PC-3 (cell line): ENCODE measurements around the gene VMAC. TPM values are rescaled to one million over a fixed set of nuclear protein-coding genes. Genes with fewer than 3 reads are reported as not detected.
A peak's percentile ranks its signal among the peaks of the same experiment; 100 is the strongest.

Experiments used
- ATAC-seq: fragments of 200-7000 bp; cut with Tn5 transposase; 2 replicates; pipeline ENCODE4 v1.9.1; 2020; ENCODE audit warnings: mild to moderate bottlenecking, moderate library complexity
- BruUV-seq: library from RNA; stranded (reverse); fragments of 400-500 nt; replicated peaks from 2 replicates; lab custom pipeline; 2021; lab: Mats Ljungman, UMichigan
- CTCF ChIA-PET: fragments of 300-600 bp; sonication (Branson Sonifier 250); formaldehyde crosslinking; loops from one replicate; lab custom pipeline; 2022; ENCODE audit warnings: antibody characterized with exemption; lab: Charles Lee
- POLR2A ChIA-PET: fragments of 300-600 bp; sonication (Branson Sonifier 250); formaldehyde crosslinking; loops from one replicate; lab custom pipeline; 2022; ENCODE audit warnings: antibody characterized with exemption; ENCODE audit not compliant: unreplicated experiment; lab: Charles Lee
- DNase-seq: peaks from one replicate; pipeline ENCODE4 v3.0.0-alpha.2; 2015
- H2AFZ ChIP-seq: fragments of 300-600 bp; sonication (generic); 2 replicates; pipeline ENCODE4 v1.6.0; 2016; ENCODE audit warnings: antibody characterized with exemption, low read length
- H3F3A ChIP-seq: fragments of 300-600 bp; sonication (generic); one replicate; pipeline ENCODE4 v1.6.0; 2017; ENCODE audit warnings: antibody characterized with exemption, low read length, control low read depth, mild to moderate bottlenecking; ENCODE audit not compliant: unreplicated experiment
- H3K27ac ChIP-seq: fragments of 300-600 bp; sonication (generic); 2 replicates; pipeline ENCODE4 v1.5.1; 2016; ENCODE audit warnings: mild to moderate bottlenecking, low read length
- H3K27me3 ChIP-seq: fragments of 300-600 bp; sonication (generic); 2 replicates; pipeline ENCODE4 v1.6.1; 2016; ENCODE audit warnings: low read length, mixed read lengths
- H3K36me3 ChIP-seq: fragments of 300-600 bp; sonication (generic); 2 replicates; pipeline ENCODE4 v1.6.1; 2016; ENCODE audit warnings: low read depth, mixed run types, low read length, mixed read lengths
- H3K4me1 ChIP-seq: fragments of 300-600 bp; sonication (generic); 2 replicates; pipeline ENCODE4 v1.5.1; 2016; ENCODE audit warnings: low read length; ENCODE audit not compliant: insufficient read depth
- H3K4me2 ChIP-seq: fragments of 300-600 bp; sonication (generic); 2 replicates; pipeline ENCODE4 v1.6.0; 2016; ENCODE audit warnings: low read length
- H3K4me3 ChIP-seq: fragments of 300-600 bp; sonication (generic); 2 replicates; pipeline ENCODE4 v1.5.1; 2016; ENCODE audit warnings: mild to moderate bottlenecking, low read length, mixed read lengths
- H3K79me2 ChIP-seq: fragments of 300-600 bp; sonication (generic); 2 replicates; pipeline ENCODE4 v1.6.1; 2017; ENCODE audit warnings: low read length, mixed read lengths
- H3K9ac ChIP-seq: fragments of 300-600 bp; sonication (generic); 2 replicates; pipeline ENCODE4 v1.6.0; 2016; ENCODE audit warnings: mild to moderate bottlenecking, low read length
- H3K9me2 ChIP-seq: fragments of 300-600 bp; sonication (generic); replicated peaks from 2 replicates; pipeline ENCODE4 v1.6.1; 2016; ENCODE audit warnings: mixed run types, low read length, mixed read lengths
- H3K9me3 ChIP-seq: fragments of 300-600 bp; sonication (generic); 2 replicates; pipeline ENCODE4 v1.6.1; 2016; ENCODE audit warnings: low read length, mixed read lengths
- H4K20me1 ChIP-seq: fragments of 300-600 bp; sonication (generic); 2 replicates; pipeline ENCODE4 v1.6.1; 2016; ENCODE audit warnings: low read length, mixed read lengths
- CTCF ChIP-seq: fragments of 300-600 bp; sonication (generic); conservative IDR thresholded peaks from 2 replicates; pipeline ENCODE4 v1.5.1; 2017; ENCODE audit warnings: antibody characterized with exemption, low read depth, mild to moderate bottlenecking, low read length
- EZH2 ChIP-seq: fragments of 300-600 bp; sonication (generic); IDR thresholded peaks from one replicate; pipeline ENCODE4 v1.6.1; 2017; ENCODE audit warnings: antibody characterized with exemption, mild to moderate bottlenecking, low read length; ENCODE audit not compliant: unreplicated experiment
- EZH2phosphoT487 ChIP-seq: fragments of 300-600 bp; sonication (generic); IDR thresholded peaks from 2 replicates; pipeline ENCODE4 v1.6.1; 2018; ENCODE audit warnings: mild to moderate bottlenecking, antibody characterized with exemption, low read length, borderline replicate concordance
- intact Hi-C: fragments of 100-400 bp; cut with micrococcal nuclease; formaldehyde crosslinking; loops from 2 replicates; pipeline ENCODE4 v1.9.0; 2023
- total RNA-seq: library from RNA; depleted of rRNA; stranded (reverse); fragments of >200 nt; gene quantifications from 2 replicates; pipeline ENCODE4 v1.2.3, GENCODE V29; 2014

The VMAC gene
- total RNA-seq, 1 experiment from 2014 or later = 8.3 TPM

- Histone ChIP-seq H4K20me1 (peaks cover 23% of the 10 kb centered on the region), H3K9me2 (no peaks in the 10 kb centered on the region), H3K27me3 (no peaks in the 10 kb centered on the region), H3K79me2 (peaks cover 38% of the 10 kb centered on the region), H2AFZ (no peak overlapping the region), H3K4me1 (no peaks in the 10 kb centered on the region), H3K4me3 (no peak overlapping the region), H3K9me3 (no peaks in the 10 kb centered on the region), H3F3A (no peaks in the 10 kb centered on the region), H3K9ac (no peak overlapping the region), H3K36me3 (peaks cover 20% of the 10 kb centered on the region; the same call in 1 of the 2 replicates), H3K4me2 (no peak overlapping the region), H3K27ac (no peak overlapping the region)
- DNase-seq = no peak
- TF ChIP-seq CTCF = no peak
- no peak for TF ChIP-seq EZH2
- TF ChIP-seq EZH2phosphoT487 = no peak
- ChIA-PET POLR2A (no interaction called here), CTCF (no interaction called here)
- ATAC-seq = no peak
- intact Hi-C loops = no loop called here
- no TSS peak for BruUV-seq
Measured at GRCh38 chr19:5896365-5897076, 8.2 kb upstream of the VMAC start.

- no TSS peak for BruUV-seq
- Histone ChIP-seq H3K27me3 (no peaks in the 10 kb centered on the region), H3F3A (no peaks in the 10 kb centered on the region), H3K79me2 (peaks cover 47% of the 10 kb centered on the region), H3K9me2 (no peaks in the 10 kb centered on the region), H3K36me3 (peaks cover 20% of the 10 kb centered on the region; the same call in 1 of the 2 replicates), H3K27ac (no peak overlapping the region), H3K4me2 (no peak overlapping the region), H3K9me3 (no peaks in the 10 kb centered on the region), H3K4me1 (peaks cover 3% of the 10 kb centered on the region), H3K4me3 (no peak overlapping the region), H3K9ac (no peak overlapping the region), H2AFZ (no peak overlapping the region), H4K20me1 (peaks cover 25% of the 10 kb centered on the region)
- TF ChIP-seq EZH2phosphoT487 (no peak), EZH2 (no peak), CTCF (peak; percentile 45; the same call in 1 of the 2 replicates)
- POLR2A ChIA-PET = interaction anchor here (0.7 kb wide), 1 partner anchor 169 kb away, joined by 3 read pairs; no protein-coding TSS in a partner anchor
- intact Hi-C loops = no loop called here
- DNase-seq = no peak
- CTCF ChIA-PET = no interaction called here
- ATAC-seq = no peak
Measured at GRCh38 chr19:5897189-5897969, 7.3 kb upstream of the VMAC start.
